Endothelial cell of hepatic sinusoid (primary cell): ENCODE measurements around the gene HSPBP1.

Experiments used
- in situ Hi-C: cut with HindIII; loops from 2 replicates; pipeline ENCODE4 v1.10.0; 2017; ENCODE audit warnings: low sequenced_read_pairs

HSPBP1 gene

GRCh38 chr19:55256562-55257460, 23.1 kb downstream of the HSPBP1 start:
- in situ Hi-C loops = no loop called here

GRCh38 chr19:55255618-55256423, 24.1 kb downstream of the HSPBP1 start:
- in situ Hi-C loops = no loop called here

GRCh38 chr19:55254625-55254977, 25.3 kb downstream of the HSPBP1 start:
- in situ Hi-C loops = no loop called here

GRCh38 chr19:55253842-55254624, 25.9 kb downstream of the HSPBP1 start:
- in situ Hi-C loops = no loop called here

GRCh38 chr19:55252760-55253663, 26.9 kb downstream of the HSPBP1 start:
- in situ Hi-C loops = no loop called here

- in situ Hi-C loops = no loop called here
These were observed 28.4 kb downstream of the HSPBP1 start for GRCh38 chr19:55251341-55252081.

- in situ Hi-C loops = no loop called here
These were observed 29.5 kb downstream of the HSPBP1 start for GRCh38 chr19:55250262-55251036.

GRCh38 chr19:55249841-55250240, 30.1 kb downstream of the HSPBP1 start:
- in situ Hi-C loops = no loop called here

- in situ Hi-C loops = no loop called here
These were observed 31.2 kb downstream of the HSPBP1 start for GRCh38 chr19:55248704-55249103.

GRCh38 chr19:55248166-55248675, 31.7 kb downstream of the HSPBP1 start:
- in situ Hi-C loops = no loop called here

- in situ Hi-C loops = no loop called here
These were observed 32.2 kb downstream of the HSPBP1 start for GRCh38 chr19:55247621-55248099.

- in situ Hi-C loops = no loop called here
These were observed 33.2 kb downstream of the HSPBP1 start for GRCh38 chr19:55246462-55247451.

- in situ Hi-C loops = no loop called here
These were observed 34.5 kb downstream of the HSPBP1 start for GRCh38 chr19:55245236-55245904.

GRCh38 chr19:55244004-55244680, 35.8 kb downstream of the HSPBP1 start:
- in situ Hi-C loops = no loop called here

GRCh38 chr19:55242517-55242916, 37.4 kb downstream of the HSPBP1 start:
- in situ Hi-C loops = no loop called here

- in situ Hi-C loops = no loop called here
These were observed 37.9 kb downstream of the HSPBP1 start for GRCh38 chr19:55241935-55242464.
